Mesothelial cell of epicardium (in vitro differentiated cells): Measurements from ENCODE around the gene ZBTB21. TPM values are rescaled to one million over a fixed set of nuclear protein-coding genes. Genes with fewer than 3 reads are reported as not detected.

Source experiments
- DNase-seq, 2 experiments: peaks; one replicate each; pipeline ENCODE4 v3.0.0; 2021; ENCODE audit warnings: low spot score in 2 of 2; ENCODE audit not compliant: unreplicated experiment in 2 of 2
- H3K27ac Mint-ChIP-seq: 2 replicates; pipeline ENCODE4 v1.8.0; 2021; ENCODE audit warnings: mixed read lengths
- H3K27me3 Mint-ChIP-seq: 2 replicates; pipeline ENCODE4 v1.8.0; 2021; ENCODE audit warnings: low read depth, mixed read lengths
- H3K36me3 Mint-ChIP-seq: 2 replicates; pipeline ENCODE4 v1.8.0; 2021; ENCODE audit warnings: mixed read lengths
- H3K4me1 Mint-ChIP-seq: 2 replicates; pipeline ENCODE4 v1.8.0; 2021; ENCODE audit warnings: mixed read lengths
- H3K4me3 Mint-ChIP-seq: 2 replicates; pipeline ENCODE4 v1.8.0; 2021; ENCODE audit warnings: mild to moderate bottlenecking, moderate library complexity, mixed read lengths
- H3K9me3 Mint-ChIP-seq: 2 replicates; pipeline ENCODE4 v1.8.0; 2021; ENCODE audit warnings: mixed read lengths
- CTCF ChIP-seq: fragments of 200-600 bp; sonication (generic); IDR thresholded peaks from one replicate; pipeline ENCODE4 v1.5.0; 2021; ENCODE audit warnings: antibody characterized with exemption; ENCODE audit not compliant: unreplicated experiment
- total RNA-seq: library from RNA; stranded (reverse); gene quantifications from 3 replicates; pipeline ENCODE4 v1.2.1, GENCODE V29; 2021

Gene ZBTB21
- total RNA-seq, 1 donor from 2014 or later, result 17.4 TPM

- Mint-ChIP-seq H3K27me3 (no peaks in the 10 kb centered on the region), H3K27ac (no peak overlapping the region), H3K4me3 (no peak overlapping the region), H3K36me3 (peaks cover 5% of the 10 kb centered on the region), H3K4me1 (no peaks in the 10 kb centered on the region), H3K9me3 (peaks cover 12% of the 10 kb centered on the region)
- DNase-seq, result no peak
- TF ChIP-seq CTCF, result no peak
These were observed 24.3 kb downstream of the ZBTB21 start for GRCh38 chr21:41985662-41986416.

GRCh38 chr21:41983229-41983628 lies 26.9 kb downstream of the ZBTB21 start:
- H3K36me3 Mint-ChIP-seq, result peaks cover 6% of the 10 kb centered on the region
- H3K27ac Mint-ChIP-seq, result no peak overlapping the region
- no peak overlapping the region for H3K4me3 Mint-ChIP-seq
- peaks cover 21% of the 10 kb centered on the region for H3K9me3 Mint-ChIP-seq
- no peak for TF ChIP-seq CTCF
- DNase-seq, result no peak
- H3K27me3 Mint-ChIP-seq, result no peaks in the 10 kb centered on the region
- H3K4me1 Mint-ChIP-seq, result peaks cover 5% of the 10 kb centered on the region

- Mint-ChIP-seq H3K4me1 (peaks cover 5% of the 10 kb centered on the region), H3K27me3 (no peaks in the 10 kb centered on the region), H3K4me3 (no peak overlapping the region), H3K9me3 (peaks cover 21% of the 10 kb centered on the region), H3K27ac (no peak overlapping the region), H3K36me3 (peaks cover 6% of the 10 kb centered on the region)
- TF ChIP-seq CTCF, result no peak
- DNase-seq, result no peak
These were observed 29.6 kb downstream of the ZBTB21 start for GRCh38 chr21:41980561-41980960.

GRCh38 chr21:41979751-41980369 lies 30.3 kb downstream of the ZBTB21 start:
- TF ChIP-seq CTCF, result no peak
- Mint-ChIP-seq H3K36me3 (peaks cover 6% of the 10 kb centered on the region), H3K4me3 (no peak overlapping the region), H3K27me3 (no peaks in the 10 kb centered on the region), H3K4me1 (peaks cover 5% of the 10 kb centered on the region), H3K27ac (no peak overlapping the region), H3K9me3 (peaks cover 21% of the 10 kb centered on the region)
- DNase-seq, result no peak

GRCh38 chr21:41979335-41979734 lies 30.8 kb downstream of the ZBTB21 start:
- Mint-ChIP-seq H3K27me3 (no peaks in the 10 kb centered on the region), H3K27ac (no peak overlapping the region), H3K4me1 (peaks cover 5% of the 10 kb centered on the region), H3K9me3 (peaks cover 21% of the 10 kb centered on the region), H3K4me3 (no peak overlapping the region), H3K36me3 (peaks cover 6% of the 10 kb centered on the region)
- no peak for DNase-seq
- no peak for TF ChIP-seq CTCF
